ENCODE results near the gene FKBP1B. TPM values are rescaled to one million over a fixed set of nuclear protein-coding genes. Genes with fewer than 3 reads are reported as not detected.

Gene FKBP1B
- total RNA-seq, 1 experiment from 2014 or later = 59.7 TPM

DNA sequence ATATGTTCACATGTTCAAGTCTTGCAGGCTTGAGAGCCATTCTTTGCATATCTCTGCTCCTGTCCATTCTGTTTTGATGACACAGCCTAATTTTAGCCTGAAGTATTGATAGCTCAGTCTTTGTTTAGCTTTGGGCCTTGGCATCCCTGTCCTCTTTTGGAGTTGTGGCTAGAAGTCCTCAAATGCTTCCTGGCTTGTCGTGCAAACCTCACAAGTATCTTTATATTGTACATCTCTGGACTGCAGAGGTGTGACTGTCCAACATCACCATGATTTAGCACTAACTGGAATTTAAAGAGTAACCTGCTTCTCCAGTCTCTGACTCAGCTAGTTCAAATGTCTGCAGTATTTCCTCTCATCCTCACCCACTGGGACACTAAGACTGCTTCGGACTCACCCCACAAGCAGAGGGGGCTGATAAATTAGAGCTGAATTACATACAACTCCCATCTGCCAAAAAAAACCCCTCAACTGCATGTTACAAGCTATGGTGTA lies 61.9 kb downstream of the FKBP1B start:
- H3K9me3 ChIP-seq (ENCODE audit: control insufficient read depth, low read depth, low read length) = peaks cover 7% of the 10 kb centered on the region

More for the DNA sequence above, 61.9 kb downstream of the FKBP1B start:
- Histone ChIP-seq H2BK15ac (ENCODE audit: low read depth, low read length) (no peak overlapping the region), H3K27me3 (ENCODE audit: insufficient read depth, low read length) (no peaks in the 10 kb centered on the region), H3K4me2 (ENCODE audit: insufficient read depth, insufficient read length, low read length) (no peak overlapping the region), H2AK5ac (ENCODE audit: insufficient read length, low read length) (no peak overlapping the region), H3K23ac (ENCODE audit: insufficient read length, low read depth, low read length) (no peak overlapping the region), H3K14ac (ENCODE audit: insufficient read depth, low read length) (no peak overlapping the region), H2BK12ac (ENCODE audit: insufficient read length, low read depth, low read length) (no peak overlapping the region), H3K23me2 (ENCODE audit: insufficient read length, low read depth, low read length, poor library complexity, severe bottlenecking) (no peaks in the 10 kb centered on the region), H3K56ac (ENCODE audit: insufficient read length, low read depth, low read length) (no peak overlapping the region), H4K5ac (ENCODE audit: insufficient read length, low read depth, low read length) (no peak overlapping the region), H3K27ac (ENCODE audit: insufficient read length, low read depth, low read length) (no peak overlapping the region), H2BK20ac (ENCODE audit: low read depth, low read length, poor library complexity, severe bottlenecking) (no peak overlapping the region), H3K4me1 (ENCODE audit: insufficient read depth, low read length) (no peaks in the 10 kb centered on the region), H4K20me1 (ENCODE audit: control insufficient read depth, insufficient read depth, insufficient read length) (no peaks in the 10 kb centered on the region), H3T11ph (ENCODE audit: low read length) (no peak overlapping the region), H3K79me2 (ENCODE audit: insufficient read depth, low read length) (no peaks in the 10 kb centered on the region), H2AFZ (ENCODE audit: low read length) (no peak overlapping the region), H3K9ac (ENCODE audit: extremely low read depth, insufficient read length, low read length) (no peak overlapping the region), H3K79me1 (ENCODE audit: insufficient read depth, low read depth, low read length, poor library complexity, severe bottlenecking) (no peaks in the 10 kb centered on the region), H3K18ac (ENCODE audit: insufficient read length, low read depth, low read length) (no peak overlapping the region), H2BK120ac (ENCODE audit: low read depth, low read length, poor library complexity, severe bottlenecking) (no peak overlapping the region), H2BK5ac (ENCODE audit: insufficient read length, low read length) (no peak overlapping the region), H4K91ac (ENCODE audit: insufficient read length, low read depth, low read length) (no peak overlapping the region), H3K4ac (ENCODE audit: low read depth, low read length) (no peak overlapping the region), H4K8ac (replicated peaks; ENCODE audit: insufficient read length, low read depth, low read length) (no peak overlapping the region)
- TF ChIP-seq, protein P1, sequence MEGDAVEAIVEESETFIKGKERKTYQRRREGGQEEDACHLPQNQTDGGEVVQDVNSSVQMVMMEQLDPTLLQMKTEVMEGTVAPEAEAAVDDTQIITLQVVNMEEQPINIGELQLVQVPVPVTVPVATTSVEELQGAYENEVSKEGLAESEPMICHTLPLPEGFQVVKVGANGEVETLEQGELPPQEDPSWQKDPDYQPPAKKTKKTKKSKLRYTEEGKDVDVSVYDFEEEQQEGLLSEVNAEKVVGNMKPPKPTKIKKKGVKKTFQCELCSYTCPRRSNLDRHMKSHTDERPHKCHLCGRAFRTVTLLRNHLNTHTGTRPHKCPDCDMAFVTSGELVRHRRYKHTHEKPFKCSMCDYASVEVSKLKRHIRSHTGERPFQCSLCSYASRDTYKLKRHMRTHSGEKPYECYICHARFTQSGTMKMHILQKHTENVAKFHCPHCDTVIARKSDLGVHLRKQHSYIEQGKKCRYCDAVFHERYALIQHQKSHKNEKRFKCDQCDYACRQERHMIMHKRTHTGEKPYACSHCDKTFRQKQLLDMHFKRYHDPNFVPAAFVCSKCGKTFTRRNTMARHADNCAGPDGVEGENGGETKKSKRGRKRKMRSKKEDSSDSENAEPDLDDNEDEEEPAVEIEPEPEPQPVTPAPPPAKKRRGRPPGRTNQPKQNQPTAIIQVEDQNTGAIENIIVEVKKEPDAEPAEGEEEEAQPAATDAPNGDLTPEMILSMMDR (conservative IDR thresholded peaks at IDR 0.05) = no peak
- DNase-seq = no peak
- Mint-ChIP-seq H3K36me3 (ENCODE audit: insufficient read depth in 1 of 3, low read depth in 3 of 3) (peaks cover 0 to 13% (median 12%) of the 10 kb centered on the region in 3 experiments; a peak in 4 of 7 replicates), H3K27ac (no peak overlapping the region; a peak in 1 of 7 replicates), H3K4me1 (no peaks in the 10 kb centered on the region), H3K27me3 (ENCODE audit: low read depth) (no peaks in the 10 kb centered on the region; the same call in none of the 2 replicates), H3K4me3 (no peak overlapping the region), H3K9me3 (peaks cover 20 to 22% of the 10 kb centered on the region in 2 experiments; a peak in 4 of 5 replicates)
- no CpG with 5 or more reads among the region's 2 CpGs for WGBS (ENCODE audit: extremely low coverage, insufficient read length, low lambda C conversion rate)

Other genes starting within 250 kb of the FKBP1B start
- gene ATAD2B, start 122.6 kb upstream of the FKBP1B start, total RNA-seq (2021) = 17.5 and 21.4 TPM in 2 replicates
- gene UBXN2A, start 109.3 kb upstream of the FKBP1B start, total RNA-seq (2021) = 19.7 and 20.0 TPM in 2 replicates
- 0.42 and 1.3 TPM in 2 replicates for gene MFSD2B, start 39.7 kb upstream of the FKBP1B start, total RNA-seq (2021)
- gene WDCP, start 2.4 kb upstream of the FKBP1B start, total RNA-seq (2021) = 36.9 and 40.0 TPM in 2 replicates
- gene SF3B6, start 26.6 kb downstream of the FKBP1B start, total RNA-seq (2021) = 130 and 132 TPM in 2 replicates
- gene TP53I3, start 35.1 kb downstream of the FKBP1B start, total RNA-seq (2021) = 45.7 and 48.1 TPM in 2 replicates
- not detected in 2 replicates for gene PFN4, start 73.6 kb downstream of the FKBP1B start, total RNA-seq (2021)
- gene FAM228B, start 73.7 kb downstream of the FKBP1B start, total RNA-seq (2021) = 6.5 and 6.7 TPM in 2 replicates
- not detected in 2 replicates for gene FAM228A, start 125.3 kb downstream of the FKBP1B start, total RNA-seq (2021)